ENCODE data around the gene PTGDS. TPM values are rescaled to one million over a fixed set of nuclear protein-coding genes. Genes with fewer than 3 reads are reported as not detected.

PTGDS gene
- total and polyA plus RNA-seq, 9 of the 15 experiments (the other 6 are each of a cell fraction or from before 2014, with no cell fraction given), result 0.46 to 7.1 (median 2.0) TPM

- TF ChIP-seq ARID4B (CRISPR knock-in tag; IDR thresholded peaks at IDR 0.05), result peak; percentile 53; the same call in 1 of the 2 replicates
- TF ChIP-seq ZBTB11 (CRISPR knock-in tag; IDR thresholded peaks at IDR 0.05), result peak in 1 of 3 experiments; percentile 58; a peak in 1 of 6 replicates
- no peak for TF ChIP-seq BACH1 (tag; IDR thresholded peaks at IDR 0.05)
- TF ChIP-seq MTA1 (IDR thresholded peaks at IDR 0.05; ENCODE audit: borderline replicate concordance), result no peak
- TF ChIP-seq TCFL5 (CRISPR knock-in tag; conservative IDR thresholded peaks at IDR 0.05), result no peak
- no peak for TF ChIP-seq BMI1 (IDR thresholded peaks at IDR 0.05; ENCODE audit: low read length)
- TF ChIP-seq, protein P1, sequence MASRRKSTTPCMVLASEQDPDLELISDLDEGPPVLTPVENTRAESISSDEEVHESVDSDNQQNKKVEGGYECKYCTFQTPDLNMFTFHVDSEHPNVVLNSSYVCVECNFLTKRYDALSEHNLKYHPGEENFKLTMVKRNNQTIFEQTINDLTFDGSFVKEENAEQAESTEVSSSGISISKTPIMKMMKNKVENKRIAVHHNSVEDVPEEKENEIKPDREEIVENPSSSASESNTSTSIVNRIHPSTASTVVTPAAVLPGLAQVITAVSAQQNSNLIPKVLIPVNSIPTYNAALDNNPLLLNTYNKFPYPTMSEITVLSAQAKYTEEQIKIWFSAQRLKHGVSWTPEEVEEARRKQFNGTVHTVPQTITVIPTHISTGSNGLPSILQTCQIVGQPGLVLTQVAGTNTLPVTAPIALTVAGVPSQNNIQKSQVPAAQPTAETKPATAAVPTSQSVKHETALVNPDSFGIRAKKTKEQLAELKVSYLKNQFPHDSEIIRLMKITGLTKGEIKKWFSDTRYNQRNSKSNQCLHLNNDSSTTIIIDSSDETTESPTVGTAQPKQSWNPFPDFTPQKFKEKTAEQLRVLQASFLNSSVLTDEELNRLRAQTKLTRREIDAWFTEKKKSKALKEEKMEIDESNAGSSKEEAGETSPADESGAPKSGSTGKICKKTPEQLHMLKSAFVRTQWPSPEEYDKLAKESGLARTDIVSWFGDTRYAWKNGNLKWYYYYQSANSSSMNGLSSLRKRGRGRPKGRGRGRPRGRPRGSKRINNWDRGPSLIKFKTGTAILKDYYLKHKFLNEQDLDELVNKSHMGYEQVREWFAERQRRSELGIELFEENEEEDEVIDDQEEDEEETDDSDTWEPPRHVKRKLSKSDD (conservative IDR thresholded peaks at IDR 0.05; ENCODE audit: low read length), result no peak
- TF ChIP-seq NR2C2 (CRISPR knock-in tag; IDR thresholded peaks at IDR 0.05), result no peak
- no peak for TF ChIP-seq NR2C2 (tag; IDR thresholded peaks at IDR 0.05)
- TF ChIP-seq NFRKB (IDR thresholded peaks at IDR 0.05; ENCODE audit: low read depth), result no peak
- TF ChIP-seq ZFP1 (CRISPR knock-in tag; IDR thresholded peaks at IDR 0.05), result no peak
- TF ChIP-seq ZNF830 (CRISPR knock-in tag; IDR thresholded peaks at IDR 0.05), result 0 out of 2 replicates have a peak, but pooled peaks have one; percentile 17
Measured at GRCh38 chr9:136943291-136944211, 33.8 kb upstream of the PTGDS start (continued).
